B cell (primary cell): ENCODE data around the gene SGCD.

Experiments used
- CTCF ChIP-seq: fragments of 200-600 bp; IDR thresholded peaks from one replicate; pipeline ENCODE4 v1.8.0; 2022; ENCODE audit warnings: antibody characterized with exemption, mild to moderate bottlenecking
- EZH2 ChIP-seq: IDR thresholded peaks from 2 replicates; pipeline ENCODE4 v1.6.1; 2012; ENCODE audit warnings: borderline replicate concordance, low read depth, mild to moderate bottlenecking, moderate library complexity, low read length; ENCODE audit not compliant: insufficient read depth, poor library complexity, severe bottlenecking

- TF ChIP-seq EZH2, result no peak
- TF ChIP-seq CTCF, result no peak
Measured at GRCh38 chr5:156450778-156451177, 123.8 kb downstream of the SGCD start.
